Motor neuron (in vitro differentiated cells): ENCODE measurements around the gene GPS1. TPM values are rescaled to one million over a fixed set of nuclear protein-coding genes. Genes with fewer than 3 reads are reported as not detected.

ENCODE experiments used
- total RNA-seq, 8 experiments: library from RNA; unstranded; fragments of 300-600 nt; gene quantifications; 2 replicates each; pipeline versions ENCODE4 v1.2.3 to v1.2.4, GENCODE V29; 2022

The GPS1 gene
- total RNA-seq, 8 experiments from 2014 or later: 54.6 to 97.9 (median 78.2) TPM

Other genes starting within 250 kb of the GPS1 start
- gene GCGR, start 247.7 kb upstream of the GPS1 start, total RNA-seq: under 1 TPM in 4 of 8 experiments, not detected in 4; 0.14 to 0.66 (median 0.32) TPM
- 100 to 1,000 TPM in 4 of 8 experiments, 10 to 100 TPM in 4; 18.1 to 139 (median 101) TPM for gene MCRIP1, start 218.6 kb upstream of the GPS1 start, total RNA-seq
- gene PPP1R27, start 216.8 kb upstream of the GPS1 start, total RNA-seq: 1 to 10 TPM in 4 of 8 experiments, under 1 TPM in 3, not detected in 1; 0.73 to 1.3 (median 1.1) TPM
- gene P4HB, start 191.4 kb upstream of the GPS1 start, total RNA-seq: 100 to 1,000 TPM; 116 to 461 (median 257) TPM
- 100 to 1,000 TPM in 5 of 8 experiments, 10 to 100 TPM in 3; 44.7 to 276 (median 151) TPM for gene ARHGDIA, start 180.6 kb upstream of the GPS1 start, total RNA-seq
- 100 to 1,000 TPM in 3 of 8 experiments, 10 to 100 TPM in 5; 52.7 to 176 (median 78.1) TPM for gene ALYREF, start 160.3 kb upstream of the GPS1 start, total RNA-seq
- 100 to 1,000 TPM in 6 of 8 experiments, 10 to 100 TPM in 2; 80.4 to 181 (median 120) TPM for gene ANAPC11, start 160.2 kb upstream of the GPS1 start, total RNA-seq
- under 1 TPM in 7 of 8 experiments, not detected in 1; 0.15 to 0.92 (median 0.43) TPM for gene NPB, start 149.7 kb upstream of the GPS1 start, total RNA-seq
- gene PCYT2, start 140.5 kb upstream of the GPS1 start, total RNA-seq: 10 to 100 TPM; 11.3 to 40.6 (median 16.0) TPM
- 10 to 100 TPM in 7 of 8 experiments, 1 to 10 TPM in 1; 7.2 to 37.9 (median 14.5) TPM for gene SIRT7, start 133.7 kb upstream of the GPS1 start, total RNA-seq
- 10 to 100 TPM in 5 of 8 experiments, 1 to 10 TPM in 3; 6.6 to 23.9 (median 15.4) TPM for gene MAFG, start 124.2 kb upstream of the GPS1 start, total RNA-seq
- 10 to 100 TPM; 31.5 to 97.7 (median 54.0) TPM for gene PYCR1, start 114.6 kb upstream of the GPS1 start, total RNA-seq
- 1 to 10 TPM in 2 of 8 experiments, under 1 TPM in 6; 0.10 to 1.4 (median 0.47) TPM for gene MYADML2, start 104.7 kb upstream of the GPS1 start, total RNA-seq
- gene NOTUM, start 90.7 kb upstream of the GPS1 start, total RNA-seq: 1 to 10 TPM in 2 of 8 experiments, under 1 TPM in 4, not detected in 2; 0.08 to 1.3 (median 0.40) TPM
- 10 to 100 TPM; 17.3 to 35.1 (median 26.7) TPM for gene ASPSCR1, start 74.3 kb upstream of the GPS1 start, total RNA-seq
- 100 to 1,000 TPM in 1 of 8 experiments, 10 to 100 TPM in 7; 40.6 to 116 (median 53.3) TPM for gene CENPX, start 29.0 kb upstream of the GPS1 start, total RNA-seq
- gene LRRC45, start 28.6 kb upstream of the GPS1 start, total RNA-seq: 10 to 100 TPM in 5 of 8 experiments, 1 to 10 TPM in 3; 2.8 to 18.1 (median 10.7) TPM
- gene RAC3, start 20.2 kb upstream of the GPS1 start, total RNA-seq: 10 to 100 TPM in 6 of 8 experiments, 1 to 10 TPM in 2; 1.8 to 92.9 (median 52.3) TPM
- gene DCXR, start 14.2 kb upstream of the GPS1 start, total RNA-seq: 10 to 100 TPM; 55.7 to 94.5 (median 80.7) TPM
- 10 to 100 TPM; 19.3 to 38.6 (median 28.5) TPM for gene RFNG, start 87 bp upstream of the GPS1 start, total RNA-seq
- gene DUS1L, start 13.9 kb downstream of the GPS1 start, total RNA-seq: 10 to 100 TPM; 32.3 to 91.1 (median 47.2) TPM
- gene FASN, start 46.3 kb downstream of the GPS1 start, total RNA-seq: 100 to 1,000 TPM in 4 of 8 experiments, 10 to 100 TPM in 4; 32.4 to 333 (median 89.0) TPM
- gene CCDC57, start 160.9 kb downstream of the GPS1 start, total RNA-seq: 10 to 100 TPM; 13.6 to 68.8 (median 26.1) TPM
- 100 to 1,000 TPM in 2 of 8 experiments, 10 to 100 TPM in 5, 1 to 10 TPM in 1; 7.6 to 117 (median 16.2) TPM for gene SLC16A3, start 177.1 kb downstream of the GPS1 start, total RNA-seq
- gene CSNK1D, start 221.8 kb downstream of the GPS1 start, total RNA-seq: 100 to 1,000 TPM in 2 of 8 experiments, 10 to 100 TPM in 6; 24.1 to 109 (median 43.9) TPM